ENCODE data around the gene FCGBP.
"Not testable (repeated sequence)": the region's sequence is repeated elsewhere in the genome, so short reads cannot be mapped to it uniquely, and the experiment has no call there.

Gene FCGBP

DNA sequence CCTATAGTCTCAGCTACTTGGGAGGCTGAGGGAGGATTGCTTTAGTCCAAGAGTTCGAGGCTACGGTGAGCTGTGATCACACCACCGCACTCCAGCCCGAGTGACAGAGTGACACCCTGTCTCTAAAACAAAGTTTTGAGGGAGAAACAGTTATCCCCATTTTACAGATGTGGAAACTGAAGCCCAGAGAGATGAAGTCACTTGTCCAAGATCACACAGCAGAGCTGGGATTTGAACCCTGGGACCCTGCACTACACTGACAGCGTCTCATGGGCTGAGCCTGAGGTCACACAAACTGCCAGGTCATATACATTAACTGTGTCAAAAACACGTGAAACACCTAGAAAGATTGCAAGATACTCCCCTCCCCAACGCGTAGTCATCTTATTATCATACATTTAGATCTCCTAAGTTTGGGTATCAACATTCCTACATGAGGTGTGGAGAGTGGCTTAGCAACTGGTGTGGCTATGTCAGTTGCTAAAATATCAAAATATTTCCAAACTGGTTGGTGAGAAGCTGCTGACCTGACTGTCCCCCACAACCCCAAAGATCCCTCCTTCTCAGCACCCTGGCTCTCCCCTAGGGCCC is 8.2 kb downstream of the FCGBP start:
- intact Hi-C loops (cut with DNase I) = no loop called here

GRCh38 chr19:39924952-39925351 is 9.5 kb downstream of the FCGBP start:
- intact Hi-C loops (cut with DNase I) = no loop called here
- peak in 1 of 42 donors; percentile 9 for DNase-seq

More for the DNA sequence above, 8.2 kb downstream of the FCGBP start:
- DNase-seq = peak in 1 of 42 donors; percentile 19

GRCh38 chr19:39924389-39924788 is 10.0 kb downstream of the FCGBP start:
- peak in 3 of 42 donors; percentile 6 to 34 (median 18) for DNase-seq
- intact Hi-C loops (cut with DNase I) = no loop called here

DNA sequence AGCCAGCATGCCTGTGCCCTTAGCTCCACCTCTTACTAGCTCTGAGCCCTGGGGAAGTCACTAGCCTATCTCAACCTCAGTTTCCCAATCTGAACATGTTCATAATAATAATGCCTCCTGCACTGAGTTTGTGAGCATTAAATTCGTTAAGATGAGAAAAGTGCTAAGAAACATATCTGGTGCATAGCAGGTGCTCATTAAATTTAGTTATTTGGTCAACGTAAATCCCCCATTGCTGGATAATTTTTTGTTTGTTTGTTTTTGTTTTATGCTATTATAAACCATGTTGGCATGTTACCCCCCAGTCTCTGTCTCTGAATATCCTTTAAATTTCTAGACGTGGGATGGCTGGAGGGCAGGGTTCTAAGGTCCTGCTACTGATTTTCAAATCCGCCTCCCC is 10.6 kb downstream of the FCGBP start:
- DNase-seq = no peak
- intact Hi-C loops (cut with DNase I) = no loop called here

DNA sequence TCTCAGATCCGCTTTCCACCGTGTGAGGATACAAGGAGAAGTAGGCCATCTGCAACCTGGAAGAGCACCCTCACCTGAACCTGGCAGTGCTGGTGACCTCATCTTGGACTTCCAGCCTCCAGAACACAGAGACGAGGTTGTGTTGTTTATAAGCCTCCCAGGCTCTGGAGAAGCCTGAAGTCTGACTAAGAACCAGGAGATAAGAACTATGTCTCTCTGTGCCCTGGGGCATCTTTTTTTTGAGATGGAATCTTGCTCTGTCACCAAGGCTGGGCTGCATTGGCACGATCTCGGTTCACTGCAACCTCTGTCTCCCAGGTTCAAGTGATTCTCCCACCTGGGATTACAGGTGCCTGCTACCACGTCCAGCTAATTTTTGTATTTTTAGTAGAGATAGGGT is 14.5 kb downstream of the FCGBP start:
- peak in 2 of 42 donors; percentile 1 to 3 for DNase-seq
- intact Hi-C loops (cut with DNase I) = no loop called here

- DNase-seq = peak in 4 of 42 donors; percentile 1 to 39 (median 34)
- intact Hi-C loops (cut with DNase I) = no loop called here
These were observed 16.2 kb downstream of the FCGBP start for GRCh38 chr19:39918183-39918651.

GRCh38 chr19:39917561-39918182 is 16.8 kb downstream of the FCGBP start:
- DNase-seq = peak in 3 of 42 donors; percentile 2 to 36 (median 26)
- intact Hi-C loops (cut with DNase I) = no loop called here

GRCh38 chr19:39916851-39917396 is 17.5 kb downstream of the FCGBP start:
- DNase-seq = peak in 11 of 42 donors; percentile 6 to 40 (median 28)
- intact Hi-C loops (cut with DNase I) = no loop called here

- intact Hi-C loops (cut with DNase I) = no loop called here
- DNase-seq = peak in 2 of 42 donors; percentile 20 to 28
These were observed 18.2 kb downstream of the FCGBP start for GRCh38 chr19:39916236-39916635.

GRCh38 chr19:39915848-39916215 is 18.6 kb downstream of the FCGBP start:
- peak in 3 of 42 donors; percentile 7 to 29 (median 8) for DNase-seq
- intact Hi-C loops (cut with DNase I) = no loop called here

DNA sequence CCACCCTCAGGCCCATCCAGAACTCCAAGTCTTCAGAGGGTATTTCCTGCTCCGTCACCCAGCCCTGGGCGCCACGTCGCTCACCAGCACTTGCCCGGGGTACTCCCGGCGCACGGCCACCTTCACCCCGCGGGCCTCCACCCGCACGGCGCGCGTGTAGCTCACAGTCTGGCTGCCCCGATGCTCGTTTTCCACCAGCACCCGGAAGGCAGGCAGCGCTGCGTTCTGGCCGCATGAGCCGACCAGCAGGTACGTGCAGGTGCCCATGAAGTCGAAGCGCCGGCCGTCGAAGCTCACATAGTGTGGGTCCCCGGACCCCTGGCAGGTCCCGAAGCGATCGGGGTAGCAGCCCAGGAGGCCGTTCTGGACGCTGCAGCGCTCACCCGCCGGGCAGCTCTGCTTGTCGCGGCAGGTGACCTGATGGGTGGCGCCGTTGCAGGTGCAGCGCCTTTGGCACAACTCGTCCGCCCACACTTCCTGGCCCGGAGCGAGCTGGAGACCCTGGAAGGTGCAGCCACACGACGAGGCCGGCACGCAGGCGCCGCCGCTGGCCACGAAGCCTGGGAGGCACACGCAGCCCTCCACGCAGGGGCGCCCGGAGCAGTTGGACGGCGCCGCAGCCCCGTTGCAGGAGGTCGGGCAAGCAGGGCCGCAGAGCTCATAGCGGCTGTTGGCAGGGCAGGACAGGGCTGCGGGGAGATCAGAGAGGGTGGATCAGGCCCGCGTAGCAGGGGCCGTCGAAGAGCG is 19.2 kb downstream of the FCGBP start:
- intact Hi-C loops (cut with DNase I) = no loop called here
- DNase-seq = peak in 3 of 42 donors; percentile 6 to 35 (median 32)

DNA sequence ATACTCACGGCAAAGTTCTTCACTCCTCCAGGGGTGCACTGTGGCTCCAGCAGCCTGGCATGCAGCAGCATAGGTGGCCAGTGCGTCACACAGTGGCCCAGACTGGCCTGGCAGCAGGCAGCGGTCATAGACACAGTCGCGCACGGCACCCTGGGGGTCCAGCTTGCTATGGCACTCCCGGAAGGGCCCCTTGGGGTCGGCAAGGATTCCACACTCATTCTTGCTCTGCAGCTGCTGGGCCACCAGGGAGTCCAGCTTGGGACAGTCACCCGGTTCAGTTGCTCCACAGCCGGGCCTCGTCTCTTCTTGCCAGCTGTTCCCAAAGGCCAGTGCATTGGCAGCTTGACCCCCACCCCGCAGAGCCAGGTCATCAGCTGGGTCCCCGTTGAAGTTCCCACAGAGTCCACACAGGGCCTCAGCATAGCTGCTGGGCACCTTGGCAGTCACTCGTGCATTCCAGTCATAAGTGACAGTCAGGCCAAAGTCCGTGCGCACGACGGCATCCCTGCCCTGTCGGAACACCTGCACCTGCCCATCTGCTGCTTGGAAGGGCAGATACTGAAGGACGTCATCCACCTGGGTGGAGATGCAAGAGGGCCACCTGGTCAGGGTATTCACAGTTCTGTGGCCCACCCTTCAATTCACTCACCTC is 20.6 kb downstream of the FCGBP start:
- DNase-seq = peak in 3 of 42 donors; percentile 8 to 39 (median 25)

GRCh38 chr19:39908803-39909202 is 25.6 kb downstream of the FCGBP start:
- intact Hi-C loops (cut with DNase I) = no loop called here

More for the DNA sequence above, 20.6 kb downstream of the FCGBP start:
- intact Hi-C loops (cut with DNase I) = no loop called here

GRCh38 chr19:39906820-39907611 is 27.4 kb downstream of the FCGBP start:
- DNase-seq = peak in 1 of 42 donors; percentile 6
- intact Hi-C loops (cut with DNase I) = no loop called here

More at GRCh38 chr19:39908803-39909202, 25.6 kb downstream of the FCGBP start:
- DNase-seq = peak in 1 of 42 donors; percentile 25

GRCh38 chr19:39906283-39906682 is 28.2 kb downstream of the FCGBP start:
- intact Hi-C loops (cut with DNase I) = no loop called here
- peak in 1 of 42 donors; percentile 17 for DNase-seq

DNA sequence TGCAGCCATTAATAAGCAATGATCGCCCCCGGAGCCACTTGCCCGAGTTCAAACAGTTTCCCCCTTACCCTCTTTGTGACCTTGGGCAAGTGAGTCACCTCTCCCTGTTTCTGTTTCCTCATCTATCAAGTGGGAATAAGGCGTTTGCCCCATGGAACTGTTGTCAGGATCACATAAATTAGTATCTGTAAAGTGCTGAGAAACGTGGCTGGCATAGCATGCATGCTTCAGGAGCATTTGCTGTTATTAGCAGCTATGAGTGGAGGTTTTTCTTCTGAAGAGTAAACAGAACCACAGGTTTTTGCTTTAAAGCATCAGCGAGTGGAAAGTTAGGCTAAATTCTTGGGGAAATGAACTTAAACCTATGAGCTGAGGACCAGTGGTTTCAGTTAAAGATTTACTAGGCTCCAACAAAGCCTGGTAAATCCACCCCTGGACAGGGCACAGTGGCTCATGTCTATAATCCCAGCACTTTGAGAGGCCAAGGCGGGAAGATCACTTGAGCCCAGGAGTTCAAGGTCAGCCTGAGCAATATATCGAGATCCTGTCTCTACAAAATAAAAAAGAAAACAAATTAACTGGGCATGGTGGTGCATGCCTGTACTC is 30.8 kb downstream of the FCGBP start:
- DNase-seq; intact Hi-C loops (cut with DNase I): not testable (repeated sequence)

- intact Hi-C loops (cut with DNase I) = not testable (repeated sequence)
- DNase-seq = peak in 1 of 42 donors; percentile 6
These were observed 32.1 kb downstream of the FCGBP start for GRCh38 chr19:39902326-39902725.

DNA sequence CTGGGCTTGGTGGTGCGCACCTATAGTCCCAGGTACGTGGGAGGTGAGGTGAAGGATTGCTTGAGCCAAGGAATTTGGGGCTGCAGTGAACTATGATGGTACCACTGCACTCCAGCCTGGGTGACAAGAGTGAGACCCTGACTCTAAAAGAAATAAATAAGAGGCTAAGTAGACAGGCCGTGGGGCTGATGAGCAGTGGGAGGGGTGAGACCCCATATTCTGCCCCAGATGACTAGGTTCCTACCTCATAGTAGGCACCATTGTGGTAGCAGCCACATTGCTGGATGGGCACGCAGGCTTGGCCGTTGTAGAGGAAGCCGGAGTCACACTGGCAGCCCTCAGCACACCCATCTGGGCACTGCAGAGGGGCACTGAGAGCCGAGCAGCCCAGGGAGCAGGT is 32.8 kb downstream of the FCGBP start:
- peak in 1 of 42 donors; percentile 21 for DNase-seq
- intact Hi-C loops (cut with DNase I) = not testable (repeated sequence)
